Measurements from ENCODE around the gene MPDZ. TPM values are rescaled to one million over a fixed set of nuclear protein-coding genes. Genes with fewer than 3 reads are reported as not detected.

MPDZ gene
- total RNA-seq, 4 donors from 2014 or later, result 59.5 to 105 (median 74.3) TPM

GRCh38 chr9:13144166-13144775 lies 135.2 kb downstream of the MPDZ start:
- H3K27ac ChIP-seq (replicated peaks in 1 of 4), result no peak overlapping the region
- no peak for DNase-seq (ENCODE audit: extremely low spot score)
- WGBS, result 62% methylated on average over 2 of the region's 2 CpGs
- H3K27me3 ChIP-seq, result no peaks in the 10 kb centered on the region
- no peak overlapping the region for H3K4me3 ChIP-seq
- intact Hi-C loops (cut with DNase I), result no loop called here
- peaks cover 0 to 21% (median 10%) of the 10 kb centered on the region in 4 donors for H3K36me3 ChIP-seq
- no peaks in the 10 kb centered on the region for H3K9me3 ChIP-seq
- H3K4me1 ChIP-seq, result peaks cover 6 to 29% (median 14%) of the 10 kb centered on the region in 4 donors
- TF ChIP-seq POLR2AphosphoS5 (IDR thresholded peaks at IDR 0.05), result no peak
- TF ChIP-seq POLR2A (IDR thresholded peaks at IDR 0.05; ENCODE audit: low read depth), result no peak
- TF ChIP-seq EP300 (IDR thresholded peaks at IDR 0.05), result no peak

GRCh38 chr9:13143281-13143680 lies 136.2 kb downstream of the MPDZ start:
- WGBS, result 87% methylated on average over 5 of the region's 5 CpGs
- H3K27me3 ChIP-seq, result no peaks in the 10 kb centered on the region
- no peak for DNase-seq (ENCODE audit: extremely low spot score)
- peaks cover 6 to 23% (median 14%) of the 10 kb centered on the region in 4 donors for H3K4me1 ChIP-seq
- intact Hi-C loops (cut with DNase I), result no loop called here
- no peak overlapping the region for H3K4me3 ChIP-seq
- no peak for TF ChIP-seq POLR2A (IDR thresholded peaks at IDR 0.05; ENCODE audit: low read depth)
- TF ChIP-seq EP300 (IDR thresholded peaks at IDR 0.05), result no peak
- no peak for TF ChIP-seq POLR2AphosphoS5 (IDR thresholded peaks at IDR 0.05)
- TF ChIP-seq, protein P1, sequence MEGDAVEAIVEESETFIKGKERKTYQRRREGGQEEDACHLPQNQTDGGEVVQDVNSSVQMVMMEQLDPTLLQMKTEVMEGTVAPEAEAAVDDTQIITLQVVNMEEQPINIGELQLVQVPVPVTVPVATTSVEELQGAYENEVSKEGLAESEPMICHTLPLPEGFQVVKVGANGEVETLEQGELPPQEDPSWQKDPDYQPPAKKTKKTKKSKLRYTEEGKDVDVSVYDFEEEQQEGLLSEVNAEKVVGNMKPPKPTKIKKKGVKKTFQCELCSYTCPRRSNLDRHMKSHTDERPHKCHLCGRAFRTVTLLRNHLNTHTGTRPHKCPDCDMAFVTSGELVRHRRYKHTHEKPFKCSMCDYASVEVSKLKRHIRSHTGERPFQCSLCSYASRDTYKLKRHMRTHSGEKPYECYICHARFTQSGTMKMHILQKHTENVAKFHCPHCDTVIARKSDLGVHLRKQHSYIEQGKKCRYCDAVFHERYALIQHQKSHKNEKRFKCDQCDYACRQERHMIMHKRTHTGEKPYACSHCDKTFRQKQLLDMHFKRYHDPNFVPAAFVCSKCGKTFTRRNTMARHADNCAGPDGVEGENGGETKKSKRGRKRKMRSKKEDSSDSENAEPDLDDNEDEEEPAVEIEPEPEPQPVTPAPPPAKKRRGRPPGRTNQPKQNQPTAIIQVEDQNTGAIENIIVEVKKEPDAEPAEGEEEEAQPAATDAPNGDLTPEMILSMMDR (IDR thresholded peaks at IDR 0.05), result no peak
- peaks cover 6 to 30% (median 20%) of the 10 kb centered on the region in 4 donors for H3K36me3 ChIP-seq
- H3K27ac ChIP-seq (replicated peaks in 1 of 4), result no peak overlapping the region
- no peaks in the 10 kb centered on the region for H3K9me3 ChIP-seq

DNA sequence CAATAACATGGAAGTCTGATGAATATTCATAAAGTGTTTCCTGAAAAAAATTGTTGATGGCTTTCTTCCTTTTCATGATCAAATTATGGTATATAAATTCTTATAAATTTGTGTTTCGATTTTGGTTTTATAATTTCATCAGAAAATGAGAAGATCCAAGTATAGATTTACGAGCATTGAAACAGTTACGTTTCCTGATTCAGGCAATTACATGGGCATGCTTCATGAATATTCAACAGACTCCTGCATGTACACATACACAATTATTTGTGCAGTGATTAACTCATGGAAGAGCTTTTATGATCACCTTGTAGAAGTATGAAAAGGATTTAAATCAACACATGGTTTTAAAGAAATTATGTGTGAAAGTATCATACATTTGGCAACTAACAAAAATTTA lies 136.7 kb downstream of the MPDZ start:
- 92% methylated on average over 3 of the region's 3 CpGs for WGBS
- Histone ChIP-seq H3K36me3 (peaks cover 11 to 33% (median 21%) of the 10 kb centered on the region in 4 donors), H3K27ac (replicated peaks in 1 of 4) (no peak overlapping the region), H3K4me3 (no peak overlapping the region), H3K27me3 (no peaks in the 10 kb centered on the region), H3K4me1 (peaks cover 6 to 23% (median 14%) of the 10 kb centered on the region in 4 donors), H3K9me3 (no peaks in the 10 kb centered on the region)
- TF ChIP-seq, protein P1 (IDR thresholded peaks at IDR 0.05), result no peak
- no peak for TF ChIP-seq POLR2AphosphoS5 (IDR thresholded peaks at IDR 0.05)
- no peak for TF ChIP-seq POLR2A (IDR thresholded peaks at IDR 0.05; ENCODE audit: low read depth)
- TF ChIP-seq EP300 (IDR thresholded peaks at IDR 0.05), result no peak
- intact Hi-C loops (cut with DNase I), result no loop called here
- no peak for DNase-seq (ENCODE audit: extremely low spot score)

GRCh38 chr9:13141629-13142028 lies 137.9 kb downstream of the MPDZ start:
- DNase-seq (ENCODE audit: extremely low spot score), result no peak
- Histone ChIP-seq H3K27ac (replicated peaks in 1 of 4) (no peak overlapping the region), H3K36me3 (peaks cover 15 to 33% (median 24%) of the 10 kb centered on the region in 4 donors), H3K9me3 (no peaks in the 10 kb centered on the region), H3K4me3 (no peak overlapping the region), H3K27me3 (no peaks in the 10 kb centered on the region), H3K4me1 (peaks cover 6 to 23% (median 14%) of the 10 kb centered on the region in 4 donors)
- no peak for TF ChIP-seq EP300 (IDR thresholded peaks at IDR 0.05)
- intact Hi-C loops (cut with DNase I), result no loop called here
- 71% methylated on average over 5 of the region's 5 CpGs for WGBS

GRCh38 chr9:13140843-13141592 lies 138.5 kb downstream of the MPDZ start:
- H3K9me3 ChIP-seq, result no peaks in the 10 kb centered on the region
- peaks cover 6 to 23% (median 14%) of the 10 kb centered on the region in 4 donors for H3K4me1 ChIP-seq
- TF ChIP-seq POLR2AphosphoS5 (IDR thresholded peaks at IDR 0.05) (no peak), POLR2A (IDR thresholded peaks at IDR 0.05; ENCODE audit: low read depth) (no peak), EP300 (IDR thresholded peaks at IDR 0.05) (no peak)
- TF ChIP-seq, protein P1 (IDR thresholded peaks at IDR 0.05), result no peak
- WGBS, result 81% methylated on average over 5 of the region's 5 CpGs
- H3K27ac ChIP-seq (replicated peaks in 1 of 4), result no peak overlapping the region
- H3K4me3 ChIP-seq, result no peak overlapping the region
- DNase-seq (ENCODE audit: extremely low spot score), result no peak
- intact Hi-C loops (cut with DNase I), result no loop called here
- peaks cover 15 to 34% (median 26%) of the 10 kb centered on the region in 4 donors for H3K36me3 ChIP-seq
- no peaks in the 10 kb centered on the region for H3K27me3 ChIP-seq

Measured in esophagus muscularis mucosa (tissue), 4 donors.